Muscle of arm (tissue), 12 donors: ENCODE results near the gene GLIS1. TPM values are rescaled to one million over a fixed set of nuclear protein-coding genes. Genes with fewer than 3 reads are reported as not detected.

Experiments used
- DNase-seq: peaks from one replicate; pipeline ENCODE4 v3.0.0-alpha.2; 2013
- polyA plus RNA-seq, 12 donors: library from polyadenylated mRNA; unstranded; fragments of 120-200 nt; gene quantifications; one replicate each; pipeline ENCODE4 v1.2.1, GENCODE V29; 2013; ENCODE audit not compliant: insufficient read length in 12 of 12

Gene GLIS1
- polyA plus RNA-seq, 12 donors: 0.11 to 5.8 (median 1.3) TPM; not detected in 8

GRCh38 chr1:53678938-53679825, 59.8 kb downstream of the GLIS1 start:
- DNase-seq: no peak

DNA sequence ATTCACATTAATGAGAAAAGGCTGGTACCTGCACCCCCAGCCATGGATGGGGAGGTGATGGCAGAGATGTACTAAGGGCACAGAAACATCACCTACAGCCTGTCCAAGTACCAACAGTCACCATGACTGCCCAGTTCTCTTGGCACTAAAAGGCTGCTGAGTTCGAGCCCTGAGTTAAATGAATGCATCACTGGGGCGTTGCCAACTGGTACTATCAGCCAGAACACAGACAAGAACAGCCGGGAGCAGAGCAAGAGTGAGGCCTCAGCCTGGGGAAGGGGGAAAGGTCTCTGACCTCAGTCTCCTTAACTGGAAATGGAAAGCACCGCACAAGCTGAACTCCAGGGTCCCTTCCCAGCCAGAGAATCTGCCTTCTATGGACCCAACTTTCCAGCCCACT, 60.5 kb downstream of the GLIS1 start:
- DNase-seq: no peak

GRCh38 chr1:53678046-53678445, 60.9 kb downstream of the GLIS1 start:
- DNase-seq: no peak

DNA sequence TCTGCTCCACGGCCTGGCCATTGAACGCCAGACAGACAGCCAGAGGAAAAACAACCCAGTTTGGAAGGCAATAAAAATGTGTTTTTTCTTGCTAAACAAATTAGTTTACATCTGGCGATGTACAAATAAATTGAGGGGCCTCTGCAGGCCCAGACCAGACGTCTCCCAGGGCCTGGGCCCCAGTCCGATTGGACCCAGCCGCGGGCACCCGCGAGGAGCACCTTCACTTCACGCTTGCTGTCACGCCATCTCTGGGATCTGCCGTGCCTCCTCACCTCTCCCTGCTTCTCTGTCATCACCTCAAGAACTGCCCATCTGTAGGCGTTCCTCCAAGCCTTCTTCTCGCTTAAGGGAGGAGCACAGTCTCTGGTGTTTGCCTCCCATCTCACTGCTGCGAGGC, 61.5 kb downstream of the GLIS1 start:
- no peak for DNase-seq

GRCh38 chr1:53672785-53673184, 66.2 kb downstream of the GLIS1 start:
- no peak for DNase-seq

DNA sequence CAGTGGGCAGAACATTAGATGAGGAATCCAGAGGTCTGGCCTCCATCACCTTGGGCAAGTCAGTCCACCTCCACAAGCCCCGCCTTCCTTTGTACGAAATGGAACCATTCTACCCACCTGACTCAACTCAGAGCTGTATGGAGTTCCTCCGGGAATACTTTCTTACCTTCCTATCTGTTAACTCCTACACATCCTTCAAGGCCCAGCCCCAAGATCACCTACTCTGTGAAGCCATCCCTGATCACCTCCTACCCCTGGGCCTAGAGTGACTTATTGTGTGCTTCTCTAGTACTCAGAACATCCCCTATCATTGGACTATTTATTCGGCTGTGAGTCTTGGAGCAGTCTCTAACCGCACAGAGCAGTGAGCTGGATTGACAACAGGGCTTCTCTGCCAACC, 66.7 kb downstream of the GLIS1 start:
- DNase-seq: no peak

DNA sequence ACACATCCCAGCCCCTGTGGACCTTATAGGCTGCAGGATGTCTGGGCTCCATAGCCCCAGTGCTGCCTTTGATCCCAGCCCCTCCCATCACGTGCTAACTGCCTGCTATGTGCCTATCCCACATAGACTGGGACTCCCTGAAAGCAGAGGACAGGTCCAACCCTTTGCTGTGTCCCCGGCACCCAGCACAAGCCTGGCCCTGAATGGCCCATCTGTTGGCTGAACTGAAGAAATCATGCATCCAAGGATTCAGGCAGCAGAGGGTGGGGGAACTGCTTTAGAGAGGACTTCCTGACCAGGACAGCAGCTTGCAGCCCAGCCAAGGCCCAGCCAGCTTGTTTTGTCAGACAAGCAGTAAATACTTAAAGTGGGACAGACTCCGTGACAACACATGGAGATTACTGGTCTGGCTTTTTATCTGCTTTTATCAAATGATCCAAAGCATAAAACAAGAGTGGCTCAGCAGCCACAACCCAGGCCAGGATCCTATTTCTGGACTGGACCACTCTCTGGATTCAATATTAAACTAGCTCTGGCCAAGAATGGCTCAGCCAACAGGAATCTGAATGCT, 69.3 kb downstream of the GLIS1 start:
- no peak for DNase-seq

DNA sequence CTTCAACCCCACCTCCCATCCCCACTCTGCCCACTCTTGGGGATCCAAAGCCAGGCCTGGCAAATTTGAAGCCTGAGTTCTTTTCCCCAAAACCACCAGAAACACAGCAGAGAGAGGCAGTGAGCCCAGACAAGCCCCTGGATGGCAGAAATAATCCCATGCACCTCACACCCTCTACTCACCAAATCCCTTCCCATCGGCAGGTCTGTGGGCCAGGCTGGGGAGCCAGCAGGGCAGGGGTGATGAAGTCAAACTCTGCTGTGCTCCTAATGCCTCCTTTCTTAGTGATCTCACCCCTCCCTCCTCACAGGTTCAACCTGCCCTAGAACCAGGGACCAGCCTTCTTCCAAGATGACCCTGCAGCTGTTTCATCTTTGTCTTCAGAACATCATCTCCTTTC, 72.4 kb downstream of the GLIS1 start:
- no peak for DNase-seq

- no peak for DNase-seq
These were observed 73.0 kb downstream of the GLIS1 start for GRCh38 chr1:53665996-53666395.

DNA sequence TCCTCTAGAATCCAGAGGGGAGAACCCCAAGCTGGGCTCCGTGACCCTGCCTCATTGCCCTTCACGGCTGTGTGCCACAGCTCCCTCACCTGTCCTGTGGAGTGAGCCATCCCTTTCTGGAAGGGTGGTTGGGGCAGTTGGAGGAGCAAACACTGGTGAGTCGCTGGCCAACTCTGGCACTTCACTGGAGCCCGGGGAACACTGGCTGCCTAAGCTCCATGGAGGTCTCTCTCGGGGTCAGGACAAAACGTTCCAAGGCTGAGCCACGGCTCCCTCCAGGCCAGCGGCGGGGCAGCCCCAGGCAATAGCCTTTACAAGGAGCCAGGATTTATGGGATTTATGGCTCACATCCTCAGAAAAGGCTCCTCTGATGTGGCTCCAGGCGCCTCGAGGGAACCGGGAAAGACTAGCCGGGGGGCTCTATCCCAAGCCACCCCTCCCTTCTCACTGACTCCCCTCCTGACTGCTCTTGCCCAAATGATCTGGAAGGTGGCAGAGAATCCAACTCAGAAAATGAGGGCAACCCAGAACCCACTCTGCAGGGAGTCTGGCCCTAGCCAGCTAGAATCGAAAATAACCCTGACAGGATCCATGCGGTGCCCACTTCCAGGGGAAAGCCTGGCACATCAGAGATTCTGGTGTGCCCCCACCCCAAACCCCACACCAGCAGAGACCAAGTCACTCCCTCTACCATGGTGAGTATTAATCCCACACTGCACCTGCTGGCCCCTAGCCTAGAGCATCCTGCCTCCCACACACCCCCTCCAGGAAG, 75.2 kb downstream of the GLIS1 start:
- no peak for DNase-seq

DNA sequence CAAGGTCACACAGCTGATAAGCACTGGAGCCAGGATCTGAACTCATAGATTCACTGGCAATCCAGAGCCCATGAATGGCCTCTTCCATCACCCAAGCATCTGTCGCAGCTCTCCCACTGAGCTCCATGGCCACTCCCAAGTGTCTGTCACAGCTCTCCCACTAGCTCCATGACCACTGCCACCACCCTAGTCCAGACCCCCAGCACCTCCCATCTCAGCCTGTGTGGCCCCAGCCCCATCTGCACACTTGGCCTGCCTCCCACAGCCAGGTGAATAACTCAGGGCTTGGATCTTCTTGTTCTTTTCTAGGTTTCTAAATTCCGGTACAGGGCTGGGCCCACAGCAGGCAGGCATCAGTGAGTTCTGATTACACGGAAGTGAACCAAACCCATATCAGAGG, 76.0 kb downstream of the GLIS1 start:
- DNase-seq: no peak

GRCh38 chr1:53662169-53662568, 76.8 kb downstream of the GLIS1 start:
- DNase-seq: no peak

- DNase-seq: no peak
These were observed 77.5 kb downstream of the GLIS1 start for GRCh38 chr1:53661496-53661895.

DNA sequence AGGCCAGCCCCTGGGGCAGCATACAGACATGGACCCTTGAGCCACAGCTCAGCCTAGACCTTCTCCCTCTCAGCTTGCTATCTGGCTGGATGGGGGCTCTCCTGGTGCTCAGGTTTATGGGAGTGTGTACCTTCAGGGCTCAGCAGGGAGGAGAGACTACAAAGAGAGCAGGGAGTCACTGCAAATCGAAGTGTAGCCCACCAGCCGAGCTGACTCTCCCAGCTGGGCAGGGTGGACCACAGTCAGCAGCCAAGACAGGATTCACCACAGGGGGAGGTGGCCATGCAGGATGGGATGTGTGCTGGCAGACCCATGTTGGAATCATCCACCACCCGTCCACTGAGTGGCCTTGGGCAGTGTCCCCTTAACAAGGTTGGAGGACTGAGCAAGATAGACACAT, 78.3 kb downstream of the GLIS1 start:
- no peak for DNase-seq

- no peak for DNase-seq
These were observed 79.5 kb downstream of the GLIS1 start for GRCh38 chr1:53659436-53659835.

GRCh38 chr1:53658489-53659230, 80.3 kb downstream of the GLIS1 start:
- no peak for DNase-seq

DNA sequence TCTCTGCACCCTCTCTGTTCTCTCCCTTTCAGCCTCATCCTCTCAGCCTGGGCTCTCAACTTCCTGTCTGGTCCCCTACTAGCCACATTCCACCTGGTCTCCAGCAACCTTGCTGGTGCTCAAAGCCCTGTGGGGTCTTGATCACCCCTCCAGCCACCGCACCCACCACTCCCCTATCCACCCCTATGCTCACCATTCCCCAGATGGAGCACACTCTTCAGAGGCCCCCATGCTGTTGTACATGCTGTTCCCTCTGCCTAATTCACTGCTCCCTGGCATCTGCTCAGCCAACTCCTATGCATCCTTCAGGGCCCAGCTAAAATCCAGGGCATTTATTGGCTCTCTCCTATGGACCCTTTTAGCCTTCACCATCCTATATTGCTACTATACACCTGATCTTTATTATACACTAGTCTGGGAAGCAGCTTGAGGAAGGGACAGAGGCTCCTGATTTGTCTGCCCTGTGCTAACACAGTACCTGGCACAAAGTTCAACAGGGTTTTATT, 81.0 kb downstream of the GLIS1 start:
- no peak for DNase-seq

- no peak for DNase-seq
These were observed 81.5 kb downstream of the GLIS1 start for GRCh38 chr1:53657531-53657805.

DNA sequence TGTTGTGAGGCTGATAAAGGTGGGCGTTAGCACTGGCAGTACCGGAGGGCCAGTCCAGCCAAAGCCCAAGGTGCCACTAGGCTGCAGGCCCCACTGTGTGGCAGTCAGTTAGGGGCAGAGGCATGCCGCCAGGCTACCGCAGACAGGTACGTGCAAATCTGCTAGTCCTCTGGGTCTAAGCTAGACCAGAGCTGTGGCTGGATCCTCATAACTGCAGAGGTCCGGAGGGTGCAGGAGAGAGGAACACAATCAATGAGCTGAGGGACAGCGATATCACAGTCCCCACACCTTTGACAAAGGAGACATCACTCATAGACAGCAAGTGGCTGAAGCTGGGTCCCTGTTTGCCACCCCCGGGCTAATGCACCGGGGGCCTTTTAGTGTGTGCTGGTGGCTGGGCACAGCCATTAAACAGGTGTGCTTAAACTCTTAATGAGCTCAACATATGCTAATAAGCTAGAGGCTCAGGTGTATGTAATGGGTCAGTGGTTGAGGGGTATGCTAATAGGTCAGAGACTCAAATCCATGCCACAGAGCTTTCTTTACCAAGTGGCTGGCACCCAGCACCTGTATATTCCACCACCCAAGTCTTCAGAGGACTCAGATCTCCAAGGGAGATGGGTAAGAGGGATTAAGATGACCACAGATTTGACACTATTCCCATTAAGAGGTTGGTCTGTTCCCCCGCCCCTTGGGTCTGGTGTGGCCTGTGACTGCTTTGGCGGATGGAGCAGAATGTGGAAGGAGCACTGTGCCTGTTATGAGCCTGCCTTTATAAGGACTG, 82.0 kb downstream of the GLIS1 start:
- no peak for DNase-seq

DNA sequence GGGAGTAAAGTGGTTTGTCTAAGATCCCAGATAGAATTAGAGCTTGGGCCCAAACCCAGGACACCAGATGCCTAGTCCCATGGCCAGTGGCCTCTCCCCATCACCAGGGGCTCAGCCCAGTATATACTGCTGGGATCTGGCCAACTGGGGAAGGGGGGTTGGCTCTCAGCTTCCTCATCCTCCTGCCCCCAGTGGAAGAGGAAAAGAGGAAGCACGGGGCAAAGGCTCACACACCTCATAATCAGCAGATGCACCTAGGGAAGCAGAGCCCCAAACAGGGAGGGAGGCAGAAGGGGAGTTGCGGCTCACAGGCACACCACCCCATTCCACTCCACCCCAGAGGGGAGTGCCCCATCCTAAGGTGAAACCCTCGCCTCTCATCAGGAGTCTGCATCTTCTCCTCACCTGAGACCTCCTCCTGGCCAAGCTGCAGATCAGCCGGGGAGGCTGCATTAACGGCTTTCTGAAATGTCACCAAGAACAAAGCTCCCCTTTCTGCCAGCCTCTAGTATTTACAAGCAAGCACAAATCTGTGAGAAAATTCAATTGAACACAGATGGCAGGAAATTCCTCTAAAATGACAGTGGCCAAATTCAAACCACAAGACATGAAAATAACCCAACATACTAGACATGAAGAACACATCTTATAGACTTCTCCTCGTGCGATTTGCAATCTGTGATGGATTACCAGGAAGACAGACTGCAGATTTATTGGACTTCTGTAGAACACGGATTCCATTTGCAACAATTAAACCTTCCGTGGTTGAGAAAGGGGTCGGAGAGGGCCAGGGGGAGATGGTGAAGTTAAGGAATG, 82.8 kb downstream of the GLIS1 start:
- no peak for DNase-seq
